GM12878 (cell line): Measurements from ENCODE around the gene BEAN1. TPM values are rescaled to one million over a fixed set of nuclear protein-coding genes. Genes with fewer than 3 reads are reported as not detected.

ENCODE experiments used
- ATAC-seq: fragments of 200-7000 bp; cut with Tn5 transposase; 3 replicates; pipeline ENCODE4 v1.9.1; 2020; ENCODE audit warnings: mild to moderate bottlenecking, moderate library complexity
- BruUV-seq: library from RNA; stranded (reverse); fragments of 400-500 nt; replicated peaks from 2 replicates; lab custom pipeline; 2021; lab: Mats Ljungman, UMichigan
- CTCF ChIA-PET: fragments of 300-600 bp; sonication (Branson Sonifier 250); formaldehyde crosslinking; extraction: SDS; loops from one replicate; lab custom pipeline; 2021; ENCODE audit warnings: inconsistent platforms; lab: Yijun Ruan, JAX
- POLR2A ChIA-PET: fragments of 350-600 bp; formaldehyde crosslinking; extraction: SDS; loops from one replicate; lab custom pipeline; 2021; ENCODE audit warnings: inconsistent platforms; lab: Charles Lee
- RAD21 ChIA-PET: fragments of 300-600 bp; sonication (Branson Sonifier 250); formaldehyde crosslinking; loops from one replicate; lab custom pipeline; 2023; ENCODE audit warnings: antibody characterized with exemption; ENCODE audit not compliant: unreplicated experiment; lab: Charles Lee
- SMC1A ChIA-PET: fragments of 300-600 bp; sonication (Branson Sonifier 250); formaldehyde crosslinking; loops from one replicate; lab custom pipeline; 2023; ENCODE audit not compliant: unreplicated experiment, uncharacterized antibody; lab: Charles Lee
- DNase-seq: peaks from one replicate; pipeline ENCODE4 v3.0.0-alpha.2; 2011; ENCODE audit warnings: low read depth, low spot score
- FAIRE-seq: peaks from 3 replicates; lab custom pipeline; 2011; peaks lifted over from hg19 to GRCh38; lab: Jason Lieb, UNC
- H2AFZ ChIP-seq: 2 replicates; pipeline ENCODE4 v1.6.0; 2011; ENCODE audit warnings: low read depth, low read length, control low read depth; ENCODE audit not compliant: control insufficient read depth
- H3K27ac ChIP-seq: 2 replicates; pipeline ENCODE4 v1.5.1; 2011; ENCODE audit warnings: control low read depth; ENCODE audit not compliant: control insufficient read depth, insufficient read depth
- H3K27me3 ChIP-seq, 2 experiments: replicated peaks in 1 of 2; 2 replicates each; pipeline versions ENCODE4 v1.6.0 to v1.6.1; 2011; ENCODE audit warnings: low read length in 1 of 2; ENCODE audit not compliant: control insufficient read depth in 2 of 2, insufficient read depth in 2 of 2
- H3K36me3 ChIP-seq, 2 experiments: 2 replicates each; pipeline ENCODE4 v1.5.1; 2011; ENCODE audit warnings: low read length in 1 of 2; ENCODE audit not compliant: control insufficient read depth in 2 of 2, insufficient read depth in 2 of 2
- H3K4me1 ChIP-seq: 2 replicates; pipeline ENCODE4 v1.6.1; 2011; ENCODE audit warnings: mild to moderate bottlenecking, low read length, moderate library complexity, mixed read lengths; ENCODE audit not compliant: control insufficient read depth, insufficient read depth
- H3K4me2 ChIP-seq: 2 replicates; pipeline ENCODE4 v1.6.0; 2011; ENCODE audit warnings: control low read depth; ENCODE audit not compliant: control insufficient read depth, insufficient read depth
- H3K4me3 ChIP-seq: fragments of 200-600 bp; sonication (generic); 2 replicates; pipeline ENCODE4 v1.5.1; 2016
- H3K79me2 ChIP-seq: 2 replicates; pipeline ENCODE4 v1.6.0; 2011; ENCODE audit warnings: low read length; ENCODE audit not compliant: control insufficient read depth, insufficient read depth
- H3K9ac ChIP-seq: 2 replicates; pipeline ENCODE4 v1.8.0; 2011; ENCODE audit warnings: low read length, control low read depth, mixed read lengths; ENCODE audit not compliant: control insufficient read depth, insufficient read depth
- H3K9me3 ChIP-seq: replicated peaks from 3 replicates; pipeline ENCODE4 v1.5.1; 2011; ENCODE audit warnings: mild to moderate bottlenecking, low read length; ENCODE audit not compliant: control insufficient read depth, insufficient read depth
- H4K20me1 ChIP-seq: 2 replicates; pipeline ENCODE4 v1.6.0; 2011; ENCODE audit not compliant: control insufficient read depth, insufficient read depth
- CREB1 ChIP-seq: IDR thresholded peaks from 2 replicates; pipeline ENCODE4 v1.6.1; 2012; ENCODE audit warnings: low read depth, mild to moderate bottlenecking, inconsistent platforms
- EED ChIP-seq: sonication (generic); IDR thresholded peaks from 2 replicates; pipeline ENCODE4 v1.6.1; 2016; ENCODE audit warnings: antibody characterized with exemption, low read depth
- EZH2 ChIP-seq: IDR thresholded peaks from 2 replicates; pipeline ENCODE4 v1.6.1; 2012; ENCODE audit warnings: low read depth, mild to moderate bottlenecking, control low read depth, inconsistent platforms, low read length, borderline replicate concordance; ENCODE audit not compliant: control insufficient read depth
- MTA3 ChIP-seq: IDR thresholded peaks from 2 replicates; pipeline ENCODE4 v1.6.1; 2012; ENCODE audit warnings: low read length, inconsistent platforms, borderline replicate concordance
- POLR2AphosphoS5 ChIP-seq: IDR thresholded peaks from 2 replicates; pipeline ENCODE4 v1.6.1; 2011; ENCODE audit warnings: mild to moderate bottlenecking, low read length, inconsistent platforms
- WGBS: methylation state at CpG from one replicate; pipeline ENCODE4 v1.1.6; 2016; ENCODE audit warnings: low lambda C conversion rate; ENCODE audit not compliant: insufficient replicate concordance, insufficient coverage; ENCODE audit errors: missing lambda C conversion rate; 5-methylcytosine and 5-hydroxymethylcytosine counted together
- in situ Hi-C: fragments of 300-500 bp; cut with MboI; formaldehyde crosslinking; loops from 9 replicates; pipeline ENCODE4 v1.14.3; 2018; ENCODE audit warnings: mixed read lengths
- intact Hi-C: fragments of 100-400 bp; cut with micrococcal nuclease; formaldehyde crosslinking; loops from one replicate; pipeline ENCODE4 v1.14.2; 2022; ENCODE audit not compliant: unreplicated experiment
- polyA plus RNA-seq, 11 experiments: library from polyadenylated mRNA; depleted of rRNA in 4 of 11; unstranded in 6 of 11; stranded (reverse) in 5 of 11; fragments of >200 nt; fragmentation: Nextera tagmentation in 4 of 11; fragmentation: Illumina TruSeq in 1 of 11; extraction: Ambion mirVana in 4 of 11; extraction: Trizol in 1 of 11; gene quantifications; 1 replicate in 1 of 11; 2 replicates in 10 of 11; pipeline versions ENCODE4 v1.2.1 to v1.2.3, GENCODE V29; 2011 to 2016; ENCODE audit warnings: inconsistent platforms in 2 of 11, missing spikeins in 2 of 11, low read depth in 1 of 11
- total RNA-seq, 4 experiments: library from RNA; depleted of rRNA in 3 of 4; stranded (reverse); fragments of >200 nt in 3 of 4; fragmentation: Illumina TruSeq in 1 of 4; extraction: Trizol in 1 of 4; gene quantifications; 2 replicates each; pipeline versions ENCODE4 v1.2.1 to v1.2.3, GENCODE V29; 2013 to 2021

BEAN1 gene
- total and polyA plus RNA-seq, 10 of the 15 experiments (the other 5 are each of a cell fraction or from before 2014, with no cell fraction given) = not detected

DNA sequence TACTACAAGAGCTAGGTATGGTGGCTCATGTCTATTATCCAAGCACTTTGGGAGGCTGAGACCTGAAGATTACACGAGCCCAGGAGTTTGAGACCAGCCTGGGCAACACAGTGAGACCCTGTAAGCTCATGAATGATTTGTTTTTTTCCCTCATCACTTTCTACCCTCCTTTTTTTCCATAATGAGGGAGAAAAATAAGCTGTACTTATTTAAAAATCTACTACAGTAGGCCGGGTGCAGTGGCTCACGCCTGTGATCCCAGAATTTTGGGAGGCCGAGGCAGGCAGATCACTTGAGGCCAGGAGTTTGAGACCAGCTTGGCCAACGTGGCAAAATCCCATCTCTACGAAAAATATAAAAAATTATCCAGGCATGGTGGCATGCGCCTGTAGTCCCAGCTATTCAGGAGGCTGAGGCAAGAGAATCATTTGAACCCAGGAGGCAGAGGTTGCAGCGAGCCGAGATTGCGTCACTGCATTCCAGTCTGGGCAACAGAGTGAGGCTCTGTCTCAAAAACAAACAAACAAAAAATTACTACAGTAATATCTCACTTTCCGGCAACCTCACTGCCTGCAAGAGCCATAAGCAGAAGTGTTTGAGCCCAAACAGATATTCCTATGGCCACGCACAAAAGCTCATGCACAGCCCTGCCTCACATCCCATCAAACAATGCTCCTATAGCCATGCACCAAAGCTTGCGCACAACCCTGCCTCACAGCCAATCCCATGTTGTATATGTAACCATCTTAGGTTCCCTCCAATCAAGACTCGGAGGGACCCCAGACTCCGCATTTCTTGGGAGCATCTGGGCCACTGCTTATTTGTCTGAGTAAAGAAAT lies 85.4 kb downstream of the BEAN1 start:
- H3K4me3 ChIP-seq = no peak overlapping the region
- H2AFZ ChIP-seq = no peak overlapping the region
- H3K27me3 ChIP-seq = no peaks in the 10 kb centered on the region
- DNase-seq (no peak), ATAC-seq (no peak), FAIRE-seq (no peak)
- peaks cover 21% of the 10 kb centered on the region for H3K4me1 ChIP-seq
- ChIA-PET CTCF (interaction anchor here (0.5 to 2.8 kb wide), 7 partner anchors 25 to 228 kb away, joined by 3 to 8 read pairs (median 4); no protein-coding TSS in a partner anchor), RAD21 (interaction anchor here (1.0 kb wide), 1 partner anchor 77 kb away, joined by 5 read pairs; no protein-coding TSS in a partner anchor), SMC1A (interaction anchor here (0.7 to 1.3 kb wide), 7 partner anchors 8 to 77 kb away, joined by 3 to 5 read pairs (median 4); no protein-coding TSS in a partner anchor), POLR2A (interaction anchor here (0.6 kb wide), 1 partner anchor 80 kb away, joined by 3 read pairs; no protein-coding TSS in a partner anchor)
- in situ Hi-C loops = no loop called here
- no peak overlapping the region for H3K27ac ChIP-seq
- no peaks in the 10 kb centered on the region for H3K9me3 ChIP-seq
- H3K36me3 ChIP-seq = no peaks in the 10 kb centered on the region; a peak in 1 of 4 replicates
- H3K79me2 ChIP-seq = no peaks in the 10 kb centered on the region
- H3K9ac ChIP-seq = no peak overlapping the region
- no peak for TF ChIP-seq MTA3
- TF ChIP-seq CREB1 = no peak
- no peak for TF ChIP-seq EED
- no peak for TF ChIP-seq EZH2
- TF ChIP-seq POLR2AphosphoS5 = no peak
- intact Hi-C loops = no loop called here
- no peak overlapping the region for H3K4me2 ChIP-seq
- WGBS = 66% methylated on average over 15 of the region's 15 CpGs
- no peaks in the 10 kb centered on the region for H4K20me1 ChIP-seq
- no TSS peak for BruUV-seq
